ENCODE measurements around the gene SLC30A4. TPM values are rescaled to one million over a fixed set of nuclear protein-coding genes. Genes with fewer than 3 reads are reported as not detected.
A peak's percentile ranks its signal among the peaks of the same experiment; 100 is the strongest.

SLC30A4 gene
- total and polyA plus RNA-seq, 8 donors = 5.1 to 7.6 (median 6.9) TPM

GRCh38 chr15:45439521-45440260 lies 82.9 kb downstream of the SLC30A4 start:
- H3K9me3 ChIP-seq = no peaks in the 10 kb centered on the region
- no peaks in the 10 kb centered on the region for H3K36me3 ChIP-seq
- H3K4me3 ChIP-seq = no peak overlapping the region
- no peak overlapping the region for H3K27ac ChIP-seq
- no peak for TF ChIP-seq CTCF (IDR thresholded peaks at IDR 0.05)
- ATAC-seq (no peak), DNase-seq (no peak)
- intact Hi-C loops (cut with DNase I) = no loop called here
- peaks cover 0 to 5% of the 10 kb centered on the region in 2 donors for H3K4me1 ChIP-seq
- H3K27me3 ChIP-seq = no peaks in the 10 kb centered on the region

- H3K36me3 ChIP-seq = no peaks in the 10 kb centered on the region
- H3K4me3 ChIP-seq = no peak overlapping the region
- TF ChIP-seq CTCF (IDR thresholded peaks at IDR 0.05) = no peak
- DNase-seq (no peak), ATAC-seq (no peak)
- H3K27ac ChIP-seq = no peak overlapping the region
- H3K27me3 ChIP-seq = peaks cover 0 to 3% of the 10 kb centered on the region in 2 donors
- no peaks in the 10 kb centered on the region for H3K9me3 ChIP-seq
- intact Hi-C loops (cut with DNase I) = no loop called here
- peaks cover 0 to 7% of the 10 kb centered on the region in 2 donors for H3K4me1 ChIP-seq
Observed at GRCh38 chr15:45435124-45435903, 87.2 kb downstream of the SLC30A4 start.

GRCh38 chr15:45434078-45434567 lies 88.4 kb downstream of the SLC30A4 start:
- intact Hi-C loops (cut with DNase I) = no loop called here
- Histone ChIP-seq H3K27ac (no peak overlapping the region), H3K27me3 (peaks cover 0 to 4% of the 10 kb centered on the region in 2 donors), H3K9me3 (no peaks in the 10 kb centered on the region), H3K36me3 (no peaks in the 10 kb centered on the region), H3K4me1 (peaks cover 3 to 13% of the 10 kb centered on the region in 2 donors), H3K4me3 (no peak overlapping the region)
- ATAC-seq (no peak), DNase-seq (no peak)
- no peak for TF ChIP-seq CTCF (IDR thresholded peaks at IDR 0.05)

GRCh38 chr15:45431511-45431910 lies 91.0 kb downstream of the SLC30A4 start:
- intact Hi-C loops (cut with DNase I) = no loop called here
- Histone ChIP-seq H3K27me3 (peaks cover 0 to 4% of the 10 kb centered on the region in 2 donors), H3K4me1 (peaks cover 3 to 13% of the 10 kb centered on the region in 2 donors), H3K9me3 (no peaks in the 10 kb centered on the region), H3K36me3 (no peaks in the 10 kb centered on the region), H3K27ac (no peak overlapping the region), H3K4me3 (peak overlapping the region in 1 of 2 donors; percentile 44)
- ATAC-seq = no peak
- DNase-seq = no peak
- no peak for TF ChIP-seq CTCF (IDR thresholded peaks at IDR 0.05)

Measured in left lung (tissue), 10 donors.